ENCODE measurements around the gene JAZF1. TPM values are rescaled to one million over a fixed set of nuclear protein-coding genes. Genes with fewer than 3 reads are reported as not detected.

The JAZF1 gene
- total RNA-seq, 2 donors from 2014 or later = 9.3 to 37.4 TPM

Small RNA genes within 50 kb of the gene (small RNA-seq; reads per million reads assigned to genes)
- gene RNU6-979P = 0 reads per million in 2 donors

Other genes starting within 250 kb of the JAZF1 start
- 1 to 10 TPM in 1 of 2 donors, under 1 TPM in 1; 0.46 to 3.4 TPM for gene CREB5, start 231.7 kb upstream of the JAZF1 start, total RNA-seq

All from prostate gland (tissue), 2 donors.